Loucy (cell line): ENCODE data around the gene PRIMA1.

Source experiments
- H2AFZ ChIP-seq: fragments of 200-600 bp; sonication (generic); 2 replicates; pipeline ENCODE4 v1.6.0; 2016; ENCODE audit warnings: antibody characterized with exemption, mild to moderate bottlenecking, low read length, moderate library complexity
- H3F3A ChIP-seq: fragments of 200-600 bp; 2 replicates; pipeline ENCODE4 v1.6.0; 2016; ENCODE audit warnings: antibody characterized with exemption, low read depth, mild to moderate bottlenecking
- H3K27me3 ChIP-seq: fragments of 200-600 bp; sonication (generic); 2 replicates; pipeline ENCODE4 v1.6.1; 2014; ENCODE audit warnings: low read length, mild to moderate bottlenecking; ENCODE audit not compliant: insufficient read depth, poor library complexity, severe bottlenecking
- H3K36me3 ChIP-seq: fragments of 200-600 bp; sonication (generic); 2 replicates; pipeline ENCODE4 v1.6.1; 2016; ENCODE audit warnings: low read length; ENCODE audit not compliant: insufficient read depth
- H3K4me1 ChIP-seq: fragments of 200-600 bp; sonication (generic); 2 replicates; pipeline ENCODE4 v1.5.1; 2014; ENCODE audit warnings: low read length, mild to moderate bottlenecking; ENCODE audit not compliant: insufficient read depth, poor library complexity, severe bottlenecking
- H3K4me2 ChIP-seq: fragments of 200-600 bp; sonication (generic); 2 replicates; pipeline ENCODE4 v1.6.0; 2014; ENCODE audit warnings: antibody characterized with exemption, low read length, low read depth, mild to moderate bottlenecking; ENCODE audit not compliant: poor library complexity, severe bottlenecking
- H3K4me3 ChIP-seq: fragments of 200-600 bp; sonication (generic); 2 replicates; pipeline ENCODE4 v1.5.1; 2014; ENCODE audit warnings: low read length, mild to moderate bottlenecking, mixed read lengths; ENCODE audit not compliant: poor library complexity, severe bottlenecking
- H3K79me2 ChIP-seq: fragments of 200-600 bp; sonication (generic); 2 replicates; pipeline ENCODE4 v1.6.1; 2014; ENCODE audit warnings: low read length; ENCODE audit not compliant: insufficient read depth
- H3K9ac ChIP-seq: fragments of 200-600 bp; sonication (generic); 2 replicates; pipeline ENCODE4 v1.6.0; 2014; ENCODE audit warnings: mild to moderate bottlenecking, low read depth, low read length, moderate library complexity; ENCODE audit not compliant: poor library complexity, severe bottlenecking
- H3K9me2 ChIP-seq: fragments of 200-600 bp; sonication (generic); replicated peaks from 2 replicates; pipeline ENCODE4 v1.6.1; 2016; ENCODE audit warnings: low read depth, low read length, mixed read lengths
- H3K9me3 ChIP-seq: fragments of 200-600 bp; sonication (generic); 2 replicates; pipeline ENCODE4 v1.6.1; 2014; ENCODE audit warnings: mild to moderate bottlenecking, antibody characterized with exemption, low read length, low read depth; ENCODE audit not compliant: insufficient read depth
- H4K20me1 ChIP-seq: fragments of 200-600 bp; sonication (generic); 2 replicates; pipeline ENCODE4 v1.6.0; 2014; ENCODE audit warnings: antibody characterized with exemption, low read length, mild to moderate bottlenecking; ENCODE audit not compliant: insufficient read depth, poor library complexity, severe bottlenecking
- CTCF ChIP-seq: fragments of 200-600 bp; sonication (generic); conservative IDR thresholded peaks from 2 replicates; pipeline ENCODE4 v1.5.1; 2014; ENCODE audit warnings: mild to moderate bottlenecking, antibody characterized with exemption, low read length
- EZH2phosphoT487 ChIP-seq: fragments of 200-600 bp; IDR thresholded peaks from 2 replicates; pipeline ENCODE4 v1.6.1; 2018; ENCODE audit warnings: antibody characterized with exemption, mild to moderate bottlenecking, moderate library complexity, borderline replicate concordance

PRIMA1 gene

GRCh38 chr14:93757206-93757605, 31.1 kb downstream of the PRIMA1 start:
- Histone ChIP-seq H3K4me3 (no peak overlapping the region), H4K20me1 (no peaks in the 10 kb centered on the region), H3K79me2 (no peaks in the 10 kb centered on the region), H3K27me3 (no peaks in the 10 kb centered on the region), H3K9me2 (no peaks in the 10 kb centered on the region), H3K4me2 (no peak overlapping the region), H3K4me1 (no peaks in the 10 kb centered on the region), H3K9me3 (peaks cover 4% of the 10 kb centered on the region; the same call in 1 of the 2 replicates), H3K9ac (no peak overlapping the region), H3K36me3 (no peaks in the 10 kb centered on the region), H3F3A (no peaks in the 10 kb centered on the region), H2AFZ (no peak overlapping the region)
- TF ChIP-seq CTCF (no peak), EZH2phosphoT487 (no peak)

GRCh38 chr14:93753647-93754046, 34.6 kb downstream of the PRIMA1 start:
- H4K20me1 ChIP-seq, result no peaks in the 10 kb centered on the region
- no peak overlapping the region for H3K4me2 ChIP-seq
- no peaks in the 10 kb centered on the region for H3K79me2 ChIP-seq
- H3K27me3 ChIP-seq, result no peaks in the 10 kb centered on the region
- no peak overlapping the region for H3K4me3 ChIP-seq
- no peaks in the 10 kb centered on the region for H3F3A ChIP-seq
- no peaks in the 10 kb centered on the region for H3K9me2 ChIP-seq
- TF ChIP-seq EZH2phosphoT487 (no peak), CTCF (no peak)
- no peak overlapping the region for H3K9ac ChIP-seq
- H3K9me3 ChIP-seq, result peaks cover 4% of the 10 kb centered on the region; the same call in 1 of the 2 replicates
- no peak overlapping the region for H2AFZ ChIP-seq
- H3K36me3 ChIP-seq, result no peaks in the 10 kb centered on the region
- no peaks in the 10 kb centered on the region for H3K4me1 ChIP-seq

- Histone ChIP-seq H3K79me2 (no peaks in the 10 kb centered on the region), H3K4me2 (no peak overlapping the region), H3F3A (no peaks in the 10 kb centered on the region), H3K4me3 (no peak overlapping the region), H3K9me3 (peaks cover 4% of the 10 kb centered on the region; the same call in 1 of the 2 replicates), H3K36me3 (no peaks in the 10 kb centered on the region), H3K9me2 (no peaks in the 10 kb centered on the region), H3K27me3 (no peaks in the 10 kb centered on the region), H4K20me1 (no peaks in the 10 kb centered on the region), H2AFZ (no peak overlapping the region), H3K9ac (no peak overlapping the region), H3K4me1 (no peaks in the 10 kb centered on the region)
- TF ChIP-seq CTCF, result no peak
- TF ChIP-seq EZH2phosphoT487, result no peak
Measured at GRCh38 chr14:93752980-93753561, 35.2 kb downstream of the PRIMA1 start.
